Endothelial cell of umbilical vein (primary cell): ENCODE measurements around the gene KDSR. TPM values are rescaled to one million over a fixed set of nuclear protein-coding genes. Genes with fewer than 3 reads are reported as not detected.

Source experiments
- BruUV-seq: library from RNA; stranded (reverse); fragments of 400-500 nt; replicated peaks from 2 replicates; lab custom pipeline; 2021; lab: Mats Ljungman, UMichigan
- CTCF ChIA-PET: fragments of 300-600, 350-600 bp; sonication (Branson Sonifier 250); formaldehyde crosslinking; loops from one replicate; lab custom pipeline; 2021; ENCODE audit warnings: antibody characterized with exemption, inconsistent platforms; lab: Charles Lee
- POLR2A ChIA-PET: fragments of 300-600, 350-600 bp; sonication (Branson Sonifier 250); formaldehyde crosslinking; loops from one replicate; lab custom pipeline; 2021; ENCODE audit warnings: antibody characterized with exemption, inconsistent platforms; lab: Charles Lee
- DNase-seq: peaks from one replicate; pipeline ENCODE4 v3.0.0-alpha.2; 2011; ENCODE audit warnings: low read depth, low spot score
- FAIRE-seq: peaks from 2 replicates; lab custom pipeline; 2011; peaks lifted over from hg19 to GRCh38; lab: Jason Lieb, UNC
- H2AFZ ChIP-seq: 2 replicates; pipeline ENCODE4 v1.6.0; 2012; ENCODE audit warnings: low read depth, low read length, control low read depth, inconsistent platforms
- H3K27ac ChIP-seq: 2 replicates; pipeline ENCODE4 v1.5.1; 2011; ENCODE audit warnings: low read depth, mild to moderate bottlenecking, control low read depth, low read length, moderate library complexity; ENCODE audit not compliant: insufficient read depth
- H3K27me3 ChIP-seq, 2 experiments: 2 replicates each; pipeline versions ENCODE4 v1.6.0 to v1.6.1; 2011; ENCODE audit warnings: low read length in 2 of 2, mixed read lengths in 1 of 2; ENCODE audit not compliant: control insufficient read depth in 2 of 2, insufficient read depth in 2 of 2
- H3K36me3 ChIP-seq, 2 experiments: 2 replicates in 1 of 2; 3 replicates in 1 of 2; pipeline ENCODE4 v1.5.1; 2011; ENCODE audit warnings: low read length in 2 of 2, mild to moderate bottlenecking in 1 of 2, moderate library complexity in 1 of 2; ENCODE audit not compliant: control insufficient read depth in 2 of 2, insufficient read depth in 2 of 2; ENCODE audit errors: extremely low read depth in 1 of 2
- H3K4me1 ChIP-seq: 3 replicates; pipeline ENCODE4 v1.5.1; 2011; ENCODE audit warnings: mild to moderate bottlenecking, low read length; ENCODE audit not compliant: control insufficient read depth, insufficient read depth; ENCODE audit errors: extremely low read depth
- H3K4me2 ChIP-seq: 2 replicates; pipeline ENCODE4 v1.6.1; 2011; ENCODE audit warnings: low read length, control low read depth, mixed read lengths; ENCODE audit not compliant: insufficient read depth
- H3K4me3 ChIP-seq, 3 experiments: fragments of 200-600 bp in 1 of 3; sonication (generic), shearing (Covaris generic) in 1 of 3; replicated peaks in 1 of 3; 2 replicates each; pipeline ENCODE4 v1.5.1; 2011 to 2016; ENCODE audit warnings: control low read depth in 3 of 3, low read length in 3 of 3, mild to moderate bottlenecking in 2 of 3, inconsistent platforms in 1 of 3, low read depth in 1 of 3, moderate library complexity in 1 of 3; ENCODE audit not compliant: insufficient read depth in 1 of 3
- H3K79me2 ChIP-seq: 2 replicates; pipeline ENCODE4 v1.6.0; 2012; ENCODE audit warnings: low read length, inconsistent platforms; ENCODE audit not compliant: control insufficient read depth, insufficient read depth
- H3K9ac ChIP-seq: replicated peaks from 2 replicates; pipeline ENCODE3; 2011; ENCODE audit warnings: low read length, control low read depth; ENCODE audit not compliant: insufficient read depth; ENCODE audit errors: extremely low read depth
- H3K9me1 ChIP-seq: replicated peaks from 3 replicates; pipeline ENCODE4 v1.6.0; 2011; ENCODE audit warnings: mild to moderate bottlenecking, low read length; ENCODE audit not compliant: control insufficient read depth, insufficient read depth; ENCODE audit errors: extremely low read depth
- H3K9me3 ChIP-seq: replicated peaks from 2 replicates; pipeline ENCODE4 v1.5.1; 2012; ENCODE audit warnings: low read length, inconsistent platforms; ENCODE audit not compliant: control insufficient read depth, insufficient read depth
- H4K20me1 ChIP-seq: replicated peaks from 2 replicates; pipeline ENCODE3; 2011; ENCODE audit warnings: mild to moderate bottlenecking, low read length; ENCODE audit not compliant: control insufficient read depth, insufficient read depth; ENCODE audit errors: extremely low read depth
- EZH2 ChIP-seq: IDR thresholded peaks from 2 replicates; pipeline ENCODE4 v1.6.1; 2012; ENCODE audit warnings: borderline replicate concordance, low read depth, mild to moderate bottlenecking, moderate library complexity, low read length, inconsistent platforms; ENCODE audit not compliant: severe bottlenecking
- FOS ChIP-seq: IDR thresholded peaks from 2 replicates; pipeline ENCODE4 v1.6.1; 2011; ENCODE audit warnings: mild to moderate bottlenecking, low read length, moderate library complexity, borderline replicate concordance; ENCODE audit not compliant: insufficient read depth
- POLR2A ChIP-seq: IDR thresholded peaks from 2 replicates; pipeline ENCODE4 v1.6.1; 2012; ENCODE audit warnings: low read depth, mild to moderate bottlenecking, control low read depth, low read length
- dilution Hi-C: fragments of 300-500 bp; cut with MboI; formaldehyde crosslinking; loops from one replicate; pipeline ENCODE4 v1.15.0; 2019; ENCODE audit warnings: low sequenced_read_pairs; ENCODE audit not compliant: extremely low pct_ligation_motif_present
- intact Hi-C: fragments of 100-400 bp; cut with micrococcal nuclease; formaldehyde crosslinking; loops from one replicate; pipeline ENCODE4 v1.10.0; 2022
- polyA plus RNA-seq, 4 experiments: library from polyadenylated mRNA; depleted of rRNA in 3 of 4; stranded (reverse) in 3 of 4; unstranded in 1 of 4; fragments of >200 nt; gene quantifications; 2 replicates each; pipeline versions ENCODE4 v1.2.1 to v1.2.3, GENCODE V29; 2011 to 2012; ENCODE audit warnings: missing spikeins in 1 of 4
- total RNA-seq: library from RNA; stranded (reverse); gene quantifications from 2 replicates; pipeline ENCODE4 v1.2.3, GENCODE V29; 2021
- TF ChIP-seq, protein P1 (sequence below), 2 donors: IDR thresholded peaks; 1 replicate in 1 of 2; 2 replicates in 1 of 2; pipeline ENCODE4 v1.5.1; 2011; ENCODE audit warnings: low read length in 2 of 2, mild to moderate bottlenecking in 2 of 2, moderate library complexity in 2 of 2, control low read depth in 1 of 2, inconsistent platforms in 1 of 2, low read depth in 1 of 2; ENCODE audit not compliant: insufficient read depth in 1 of 2; ENCODE audit errors: extremely low read depth in 1 of 2

The KDSR gene
- total and polyA plus RNA-seq, 2 donors (not counting 3 experiments of a cell fraction or from before 2014, with no cell fraction given): 17.1 to 43.1 TPM

- no TSS peak for BruUV-seq
- no peak for FAIRE-seq
- H3K4me3 ChIP-seq: peak overlapping the region; percentile 21 to 84 (median 54)
- H4K20me1 ChIP-seq: no peaks in the 10 kb centered on the region
- H2AFZ ChIP-seq: peak overlapping the region; percentile 19
- CTCF ChIA-PET: interaction anchor here (0.6 to 3.9 kb wide), 8 partner anchors 11 to 301 kb away, joined by 3 to 30 read pairs (median 6); no protein-coding TSS in a partner anchor
- intact Hi-C loops (loop anchor here (2.0 to 10.0 kb wide), 2 partner anchors 79 to 723 kb away; no protein-coding TSS in a partner anchor), dilution Hi-C loops (no loop called here)
- H3K9ac ChIP-seq: no peak overlapping the region
- H3K9me1 ChIP-seq: no peaks in the 10 kb centered on the region
- H3K79me2 ChIP-seq: no peaks in the 10 kb centered on the region
- H3K36me3 ChIP-seq: no peaks in the 10 kb centered on the region
- H3K4me2 ChIP-seq: peak overlapping the region; percentile 93
- POLR2A ChIA-PET: no interaction called here
- no peaks in the 10 kb centered on the region for H3K9me3 ChIP-seq
- no peak overlapping the region for H3K27ac ChIP-seq
- DNase-seq: no peak
- H3K4me1 ChIP-seq: peaks cover 25% of the 10 kb centered on the region
- peaks cover 0 to 9% of the 10 kb centered on the region in 2 experiments for H3K27me3 ChIP-seq
- no peak for TF ChIP-seq POLR2A
- peak; percentile 38 for TF ChIP-seq EZH2
- TF ChIP-seq, protein P1, sequence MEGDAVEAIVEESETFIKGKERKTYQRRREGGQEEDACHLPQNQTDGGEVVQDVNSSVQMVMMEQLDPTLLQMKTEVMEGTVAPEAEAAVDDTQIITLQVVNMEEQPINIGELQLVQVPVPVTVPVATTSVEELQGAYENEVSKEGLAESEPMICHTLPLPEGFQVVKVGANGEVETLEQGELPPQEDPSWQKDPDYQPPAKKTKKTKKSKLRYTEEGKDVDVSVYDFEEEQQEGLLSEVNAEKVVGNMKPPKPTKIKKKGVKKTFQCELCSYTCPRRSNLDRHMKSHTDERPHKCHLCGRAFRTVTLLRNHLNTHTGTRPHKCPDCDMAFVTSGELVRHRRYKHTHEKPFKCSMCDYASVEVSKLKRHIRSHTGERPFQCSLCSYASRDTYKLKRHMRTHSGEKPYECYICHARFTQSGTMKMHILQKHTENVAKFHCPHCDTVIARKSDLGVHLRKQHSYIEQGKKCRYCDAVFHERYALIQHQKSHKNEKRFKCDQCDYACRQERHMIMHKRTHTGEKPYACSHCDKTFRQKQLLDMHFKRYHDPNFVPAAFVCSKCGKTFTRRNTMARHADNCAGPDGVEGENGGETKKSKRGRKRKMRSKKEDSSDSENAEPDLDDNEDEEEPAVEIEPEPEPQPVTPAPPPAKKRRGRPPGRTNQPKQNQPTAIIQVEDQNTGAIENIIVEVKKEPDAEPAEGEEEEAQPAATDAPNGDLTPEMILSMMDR (IDR thresholded peaks at IDR 0.05; ENCODE audit: extremely low read depth in 1 of 2, insufficient read depth in 1 of 2, low read depth in 1 of 2, low read length in 2 of 2): peak; percentile 23 to 53
- no peak for TF ChIP-seq FOS
Measured at GRCh38 chr18:63317982-63318888, 48.8 kb downstream of the KDSR start.
